Stimulated activated CD4-positive, alpha-beta T cell treated with anti-CD3 and anti-CD28 coated beads, Interleukin-1b, Interleukin-23, amount 100 ng/mL, for 48 hours (primary cell): Measurements from ENCODE around the gene MBD3.
A peak's percentile ranks its signal among the peaks of the same experiment; 100 is the strongest.
"Not testable (repeated sequence)": the region's sequence is repeated elsewhere in the genome, so short reads cannot be mapped to it uniquely, and the experiment has no call there.

ENCODE experiments used
- DNase-seq: peaks from one replicate; pipeline ENCODE4 v3.0.0-alpha.2; 2020

MBD3 gene, protein sequence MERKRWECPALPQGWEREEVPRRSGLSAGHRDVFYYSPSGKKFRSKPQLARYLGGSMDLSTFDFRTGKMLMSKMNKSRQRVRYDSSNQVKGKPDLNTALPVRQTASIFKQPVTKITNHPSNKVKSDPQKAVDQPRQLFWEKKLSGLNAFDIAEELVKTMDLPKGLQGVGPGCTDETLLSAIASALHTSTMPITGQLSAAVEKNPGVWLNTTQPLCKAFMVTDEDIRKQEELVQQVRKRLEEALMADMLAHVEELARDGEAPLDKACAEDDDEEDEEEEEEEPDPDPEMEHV

GRCh38 chr19:1592755-1593500 lies at the start of gene MBD3:
MBD3 (minus strand) TSS chr19:1592865; CDS start chr19:1592631, 234 bp downstream.
- DNase-seq, result peak; percentile 86

DNA sequence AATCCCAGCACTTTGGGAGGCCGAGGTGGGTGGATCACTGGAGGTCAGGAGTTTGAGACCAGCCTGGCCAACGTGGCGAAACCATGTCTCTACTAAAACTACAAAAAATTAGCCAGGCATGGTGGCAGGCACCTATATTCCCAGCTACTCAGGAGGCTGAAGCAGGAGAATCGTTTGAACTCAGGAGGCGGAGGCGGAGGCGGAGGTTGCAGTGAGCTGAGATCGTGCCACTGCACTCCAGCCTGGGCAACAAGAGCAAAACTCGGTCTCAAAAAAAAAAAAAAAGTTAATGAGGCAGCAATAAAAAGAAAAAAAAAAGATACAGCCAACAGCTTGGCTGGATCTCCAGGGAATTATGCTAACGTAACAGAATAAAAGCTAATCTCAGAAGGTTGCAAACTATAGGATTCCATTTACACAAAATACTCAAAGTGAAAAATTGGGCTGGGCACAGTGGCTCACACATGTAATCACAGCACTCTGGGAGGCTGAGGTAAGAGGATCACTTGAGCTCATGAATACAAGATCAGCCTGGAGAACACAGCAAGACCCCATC lies 48.3 kb upstream of the MBD3 start:
- DNase-seq, result not testable (repeated sequence)

GRCh38 chr19:1636325-1637236 lies 43.9 kb upstream of the MBD3 start:
- DNase-seq, result no peak

- no peak for DNase-seq
Observed at GRCh38 chr19:1634938-1635243, 42.2 kb upstream of the MBD3 start.

DNA sequence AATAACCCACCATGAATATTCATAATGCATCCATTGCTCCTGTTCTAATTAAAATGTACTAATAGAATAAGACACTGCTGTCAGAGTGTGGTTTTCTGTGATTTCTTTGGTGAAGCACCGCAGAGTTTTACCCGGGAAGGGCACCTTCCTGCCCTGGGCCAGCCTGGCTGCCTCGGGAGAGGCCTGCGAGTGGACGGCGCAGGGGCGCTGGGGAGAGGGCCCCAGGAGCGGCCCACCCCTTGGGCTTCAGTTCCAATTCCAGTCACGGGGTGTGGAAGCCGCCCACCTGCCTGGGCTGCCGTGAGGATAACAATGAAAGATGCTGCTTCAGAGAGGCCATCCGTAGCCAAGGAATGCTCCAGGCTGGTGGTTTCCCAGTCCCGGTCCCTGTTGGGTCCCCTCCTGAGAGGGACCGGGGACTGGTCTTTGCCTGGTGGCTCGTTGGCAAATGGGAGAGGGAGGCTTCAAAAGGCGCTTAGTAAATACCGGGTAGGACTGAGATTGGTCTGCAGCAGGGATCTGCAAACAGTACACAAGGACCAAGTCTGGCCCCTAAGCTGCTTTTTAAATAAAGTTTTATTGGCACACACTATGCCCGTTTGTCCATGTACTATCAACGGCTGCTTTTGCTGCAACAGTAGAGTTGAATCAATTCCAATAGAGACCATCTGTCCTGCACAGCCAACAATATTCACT lies 41.7 kb upstream of the MBD3 start:
- no peak for DNase-seq

DNA sequence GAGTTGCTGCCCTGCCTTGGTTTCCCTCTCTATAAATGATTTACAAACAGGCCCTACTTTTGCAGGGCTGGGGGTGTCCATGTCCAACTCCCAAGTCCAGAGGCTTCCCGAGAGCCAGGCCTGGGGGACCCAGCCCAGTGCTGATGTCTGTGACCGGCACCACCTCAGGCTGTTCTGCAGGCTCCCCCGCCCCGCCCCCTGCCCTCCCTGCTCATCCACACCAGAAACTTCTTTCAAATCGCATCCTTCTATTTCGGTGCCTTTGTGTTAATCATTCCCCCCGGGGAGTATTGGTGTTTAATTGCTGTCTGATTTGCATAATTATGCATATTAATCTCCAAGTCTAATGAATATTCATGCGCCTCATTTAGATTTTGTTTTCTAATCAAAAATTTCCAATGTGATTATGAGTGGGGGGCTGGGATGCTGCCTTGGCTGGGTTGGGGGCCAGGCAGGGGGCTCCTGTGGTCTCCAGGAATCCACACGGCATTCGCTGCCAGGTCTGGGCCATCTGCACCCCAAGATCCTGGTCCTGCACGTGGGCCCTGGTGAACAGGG lies 40.7 kb upstream of the MBD3 start:
- no peak for DNase-seq

DNA sequence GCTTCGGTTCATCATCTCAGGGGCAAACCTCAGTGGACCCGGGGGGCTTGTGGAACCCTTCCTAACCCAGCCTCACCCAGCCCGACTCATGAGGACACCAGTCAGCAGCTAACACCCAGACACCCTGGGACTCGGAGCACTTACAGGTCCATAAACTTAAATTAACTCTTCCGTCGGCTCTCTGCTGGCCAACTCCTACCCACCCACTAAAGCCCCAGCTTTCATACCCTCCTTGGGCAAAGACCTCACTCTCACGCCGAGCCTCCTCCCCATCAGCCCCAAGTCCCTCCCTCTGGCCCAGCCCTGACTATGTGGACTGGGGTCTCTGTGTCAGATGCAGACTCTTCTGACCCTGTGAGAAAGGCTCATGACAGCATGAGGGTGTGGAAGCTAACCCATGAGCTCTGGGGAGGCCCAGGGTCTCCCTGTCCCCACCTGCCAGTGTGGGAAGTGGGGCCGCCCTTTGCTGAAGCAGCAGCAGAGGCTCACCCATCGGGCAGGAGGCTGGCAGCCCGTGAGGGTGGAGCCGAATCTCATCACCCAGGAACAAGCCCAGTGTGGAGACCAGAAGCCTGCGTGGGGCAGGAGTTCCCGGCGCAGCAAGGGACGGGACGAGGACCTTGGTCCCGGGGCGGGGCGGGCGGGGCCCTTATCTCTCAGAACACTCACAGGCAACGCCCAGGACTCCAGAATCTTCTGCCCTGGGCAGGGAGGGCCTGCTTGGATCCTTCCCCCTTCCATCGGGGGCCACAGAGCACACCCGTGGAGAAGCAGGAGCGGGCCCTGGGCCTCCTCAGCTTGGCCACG lies 40.0 kb upstream of the MBD3 start:
- no peak for DNase-seq

GRCh38 chr19:1631557-1632100 lies 39.0 kb upstream of the MBD3 start:
- DNase-seq, result no peak

GRCh38 chr19:1630811-1631210 lies 38.1 kb upstream of the MBD3 start:
- DNase-seq, result no peak

DNA sequence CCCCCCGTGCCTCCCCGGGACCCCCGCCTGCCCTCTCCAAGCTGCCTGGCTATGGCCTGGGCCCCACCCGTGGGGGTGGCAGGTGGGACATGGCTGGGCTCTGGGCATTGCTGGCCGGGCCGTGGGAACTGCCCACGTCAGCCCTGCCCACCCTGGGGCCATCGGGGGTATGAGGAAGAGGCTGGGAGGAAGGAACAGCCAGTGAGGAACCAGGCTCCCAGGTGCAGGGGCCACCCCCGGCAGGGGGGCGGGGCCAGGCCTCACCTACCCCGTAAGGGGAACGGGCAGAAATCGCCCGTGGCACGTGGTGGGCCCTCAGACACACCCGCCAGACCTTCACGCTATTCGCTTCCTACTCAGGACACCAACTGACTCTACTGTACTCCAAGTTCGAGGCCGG lies 37.3 kb upstream of the MBD3 start:
- DNase-seq, result no peak

DNA sequence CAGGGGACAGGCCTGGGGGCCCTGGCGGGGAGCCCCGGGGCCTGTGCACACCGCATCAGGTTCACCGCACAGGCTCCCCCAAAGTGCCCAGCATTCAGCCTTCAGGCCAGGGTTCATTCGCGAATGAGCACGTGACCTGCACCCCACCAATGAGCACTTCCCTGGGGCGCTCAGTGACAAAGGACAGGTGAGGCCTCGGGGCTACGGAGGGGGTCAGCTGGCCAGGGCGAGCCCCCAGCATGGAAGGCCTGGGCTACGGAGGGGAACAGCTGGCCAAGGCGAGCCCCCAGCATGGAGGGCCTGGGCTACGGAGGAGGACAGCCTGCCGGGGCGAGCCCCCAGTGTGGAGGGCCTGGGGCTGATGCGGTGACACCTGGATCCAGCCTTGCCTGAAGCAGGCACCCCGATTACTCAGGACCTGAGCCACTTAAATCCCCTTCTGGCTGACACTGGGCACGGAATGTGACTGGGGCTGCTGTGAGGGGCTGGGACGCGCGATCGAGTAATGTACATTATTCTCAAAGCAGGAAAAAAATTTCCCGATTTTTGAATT lies 36.7 kb upstream of the MBD3 start:
- no peak for DNase-seq

DNA sequence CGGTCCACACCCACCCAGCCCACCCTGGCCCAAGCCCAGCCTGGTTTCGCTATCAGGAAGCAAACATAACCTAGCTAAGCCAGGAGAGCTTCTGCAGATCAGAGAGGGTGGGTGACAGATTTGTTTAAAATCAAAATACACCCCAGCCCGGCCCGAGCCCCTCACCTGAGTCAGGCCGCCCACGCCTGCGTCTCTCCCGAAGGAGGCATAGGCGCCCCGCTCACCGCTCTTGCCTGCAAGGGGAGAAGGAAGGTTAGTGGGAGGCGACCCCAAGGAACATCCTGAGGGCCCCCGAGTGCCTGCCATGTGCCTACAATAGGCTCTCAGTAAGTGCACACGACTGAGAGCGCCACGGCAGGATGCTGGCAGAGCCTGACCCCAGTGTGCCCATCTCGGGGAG lies 34.5 kb upstream of the MBD3 start:
- DNase-seq, result no peak

- DNase-seq, result no peak
Observed at GRCh38 chr19:1626417-1627010, 33.8 kb upstream of the MBD3 start.

DNA sequence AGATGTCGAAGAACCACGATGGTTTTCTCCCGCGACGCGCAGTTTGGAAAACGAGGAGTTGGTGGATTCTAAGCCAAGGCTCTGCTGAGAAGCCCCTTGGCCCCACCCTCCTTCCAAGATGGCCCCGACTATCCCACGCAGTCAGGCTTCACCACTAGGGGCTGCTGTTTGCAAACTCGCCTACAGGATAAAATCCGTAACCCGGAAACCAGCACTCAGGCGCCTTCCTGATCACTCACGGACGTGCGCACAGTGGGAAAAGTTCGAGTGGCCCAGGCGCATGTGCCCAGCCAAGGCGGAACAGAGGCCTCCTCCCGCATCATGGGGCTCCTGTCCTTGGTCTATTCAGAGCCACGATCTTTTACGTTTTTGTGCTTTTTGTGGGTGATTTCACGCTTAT lies 31.8 kb upstream of the MBD3 start:
- DNase-seq, result peak; percentile 40

- DNase-seq, result no peak
Observed at GRCh38 chr19:1622541-1622940, 29.9 kb upstream of the MBD3 start.

DNA sequence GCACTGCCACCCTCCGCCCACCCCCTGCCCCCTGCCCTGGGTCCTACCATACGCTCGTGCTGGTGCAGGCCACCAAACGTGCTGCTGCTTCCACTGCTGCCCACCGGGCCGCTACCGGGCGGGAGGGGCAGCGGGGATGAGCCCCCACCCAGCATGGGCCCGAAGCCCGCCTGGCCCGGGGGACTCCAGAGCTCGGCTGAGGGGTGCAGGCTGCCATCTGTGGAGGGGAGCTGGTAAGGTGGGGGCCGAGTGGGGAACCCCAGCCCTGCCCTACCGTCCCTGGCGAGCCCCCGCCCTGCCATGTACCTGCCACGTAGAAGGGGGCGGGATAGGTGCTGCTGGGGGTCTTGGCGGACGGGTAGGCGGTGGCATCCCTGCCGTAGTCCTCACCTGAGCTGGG lies 29.3 kb upstream of the MBD3 start:
- no peak for DNase-seq

DNA sequence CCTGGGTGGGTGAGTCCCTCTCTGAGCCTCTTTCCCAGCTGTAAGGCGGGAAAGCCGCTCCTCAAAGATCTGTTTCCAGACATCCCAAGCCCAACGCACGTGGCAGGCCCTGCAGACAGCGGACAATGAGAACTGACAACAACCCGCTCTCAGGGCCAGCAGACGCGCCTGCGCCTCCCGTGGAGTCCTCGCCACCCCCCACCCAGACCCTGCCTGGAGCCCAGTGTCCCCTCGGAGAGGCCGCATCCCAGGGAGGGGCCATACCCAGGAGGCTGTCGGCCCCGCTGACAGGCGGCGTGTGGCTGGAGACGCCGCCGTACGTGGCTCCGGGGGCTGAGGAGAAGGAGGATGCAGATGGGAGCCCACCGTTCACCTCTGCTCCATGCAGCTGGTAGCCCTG lies 28.9 kb upstream of the MBD3 start:
- DNase-seq, result no peak

DNA sequence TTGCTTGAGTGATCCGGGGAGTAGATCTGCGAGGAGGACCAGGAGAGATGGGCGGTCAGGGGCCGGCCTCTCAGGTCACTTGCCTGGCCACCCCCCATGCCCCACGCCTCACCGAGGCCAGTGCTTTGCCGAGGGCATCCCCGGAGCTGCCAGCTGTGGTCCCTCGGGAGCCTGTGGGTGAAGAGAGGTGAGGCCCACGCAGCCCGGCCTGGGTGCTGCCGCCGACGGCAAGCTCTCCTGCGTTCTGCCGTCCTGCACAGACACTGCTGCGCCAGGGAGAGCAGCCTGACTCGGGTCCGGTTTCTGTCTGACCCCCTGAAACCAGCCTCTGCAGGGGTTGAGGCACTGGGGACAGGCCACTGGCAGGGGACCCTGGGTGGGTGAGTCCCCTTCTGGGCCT lies 28.4 kb upstream of the MBD3 start:
- no peak for DNase-seq

DNA sequence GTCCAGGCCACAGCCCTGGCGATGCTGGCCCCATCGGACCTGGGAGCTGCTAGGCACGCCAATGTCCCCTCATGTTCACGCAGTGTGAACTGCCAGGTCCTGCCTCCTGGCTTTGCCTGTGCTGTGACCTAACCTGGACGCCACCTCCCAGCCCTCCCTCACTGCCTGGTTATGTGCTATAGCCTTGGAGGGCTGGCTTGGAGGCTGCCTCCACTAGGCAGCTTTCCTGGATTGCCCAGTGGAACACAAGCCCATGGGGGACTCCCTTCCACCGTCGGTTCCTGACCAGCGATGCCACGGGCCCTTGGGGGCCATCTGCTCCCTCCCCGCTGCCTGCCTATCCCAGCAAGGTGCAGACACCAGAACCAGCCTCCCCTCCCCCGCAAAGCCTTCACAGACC lies 27.8 kb upstream of the MBD3 start:
- DNase-seq, result no peak

GRCh38 chr19:1619703-1620102 lies 27.0 kb upstream of the MBD3 start:
- no peak for DNase-seq

DNA sequence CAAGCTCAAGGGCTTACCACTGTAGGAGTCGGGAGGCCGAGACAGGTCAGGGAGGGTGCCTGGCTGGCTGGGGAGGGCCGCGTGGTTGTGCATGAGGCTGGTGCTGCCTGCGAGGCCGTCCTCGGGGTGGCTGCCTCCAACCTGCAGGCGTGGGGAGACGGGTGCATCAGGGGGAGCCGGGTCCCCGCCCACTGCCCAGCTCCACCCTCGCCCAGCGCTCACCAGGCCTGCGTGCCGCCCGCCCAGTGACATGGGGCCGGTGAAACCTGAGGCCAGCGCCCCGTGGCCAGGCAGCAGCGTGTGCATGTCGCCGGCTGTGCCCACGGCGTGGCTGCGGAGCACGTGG lies 26.4 kb upstream of the MBD3 start:
- no peak for DNase-seq
